NCI-H1105 treated with DMSO at 0.1 percent for 48 hours (cell line): ENCODE data around the gene LSMEM2.
"Not testable (repeated sequence)": the region's sequence is repeated elsewhere in the genome, so short reads cannot be mapped to it uniquely, and the experiment has no call there.

Source experiments
- DNase-seq: peaks from one replicate; lab custom pipeline; 2025; lab: John Stamatoyannopoulos, UW

Gene LSMEM2

GRCh38 chr3:50245831-50246516 is 32.9 kb upstream of the LSMEM2 start:
- DNase-seq: peak; percentile 81

GRCh38 chr3:50246517-50246954 is 32.4 kb upstream of the LSMEM2 start:
- no peak for DNase-seq

- DNase-seq: no peak
Observed at GRCh38 chr3:50248387-50248786, 30.5 kb upstream of the LSMEM2 start.

GRCh38 chr3:50249457-50249856 is 29.4 kb upstream of the LSMEM2 start:
- no peak for DNase-seq

- no peak for DNase-seq
Observed at GRCh38 chr3:50250514-50250913, 28.4 kb upstream of the LSMEM2 start.

- DNase-seq: no peak
Observed at GRCh38 chr3:50251220-50251619, 27.7 kb upstream of the LSMEM2 start.

- DNase-seq: no peak
Observed at GRCh38 chr3:50254577-50255250, 24.2 kb upstream of the LSMEM2 start.

GRCh38 chr3:50255251-50255615 is 23.7 kb upstream of the LSMEM2 start:
- peak; percentile 93 for DNase-seq

GRCh38 chr3:50256978-50257890 is 21.7 kb upstream of the LSMEM2 start:
- no peak for DNase-seq

- no peak for DNase-seq
Observed at GRCh38 chr3:50258029-50258680, 20.7 kb upstream of the LSMEM2 start.

GRCh38 chr3:50258979-50259378 is 19.9 kb upstream of the LSMEM2 start:
- no peak for DNase-seq

- no peak for DNase-seq
Observed at GRCh38 chr3:50259432-50260026, 19.4 kb upstream of the LSMEM2 start.

- peak; percentile 65 for DNase-seq
Observed at GRCh38 chr3:50260027-50260941, 18.6 kb upstream of the LSMEM2 start.

- DNase-seq: no peak
Observed at GRCh38 chr3:50260942-50261441, 17.9 kb upstream of the LSMEM2 start.

GRCh38 chr3:50261505-50261904 is 17.4 kb upstream of the LSMEM2 start:
- DNase-seq: no peak

GRCh38 chr3:50262200-50262599 is 16.7 kb upstream of the LSMEM2 start:
- not testable (repeated sequence) for DNase-seq

GRCh38 chr3:50262778-50263177 is 16.1 kb upstream of the LSMEM2 start:
- no peak for DNase-seq

- no peak for DNase-seq
Observed at GRCh38 chr3:50263478-50264382, 15.2 kb upstream of the LSMEM2 start.

GRCh38 chr3:50264383-50264963 is 14.4 kb upstream of the LSMEM2 start:
- peak; percentile 8 for DNase-seq
